Activated CD4-positive, alpha-beta memory T cell treated with anti-CD3 and anti-CD28 coated beads, Interleukin-2, amount 10 ng/mL, durations not matched to agents 7 days and 5 days (primary cell): ENCODE data around the gene PLD5. TPM values are rescaled to one million over a fixed set of nuclear protein-coding genes. Genes with fewer than 3 reads are reported as not detected.
"Not testable (repeated sequence)": the region's sequence is repeated elsewhere in the genome, so short reads cannot be mapped to it uniquely, and the experiment has no call there.

Source experiments
- CTCF ChIA-PET: fragments of 350-600 bp; sonication (Branson Sonifier 250); formaldehyde crosslinking; loops from one replicate; lab custom pipeline; 2021; ENCODE audit warnings: antibody characterized with exemption, inconsistent platforms; lab: Charles Lee
- POLR2A ChIA-PET: fragments of 350-600 bp; sonication (Branson Sonifier 250); formaldehyde crosslinking; loops from one replicate; lab custom pipeline; 2021; ENCODE audit warnings: antibody characterized with exemption; lab: Charles Lee
- DNase-seq: peaks from one replicate; pipeline ENCODE4 v3.0.0-alpha.2; 2020
- H3K27ac Mint-ChIP-seq: one replicate; pipeline ENCODE4 v1.8.0; 2021; ENCODE audit warnings: mild to moderate bottlenecking, mixed read lengths
- H3K27me3 Mint-ChIP-seq: one replicate; pipeline ENCODE4 v1.8.0; 2021; ENCODE audit warnings: mixed read lengths
- H3K36me3 Mint-ChIP-seq: one replicate; pipeline ENCODE4 v1.8.0; 2021; ENCODE audit warnings: low read depth, mixed read lengths
- H3K4me1 Mint-ChIP-seq: one replicate; pipeline ENCODE4 v1.8.0; 2021; ENCODE audit warnings: mixed read lengths
- H3K4me3 Mint-ChIP-seq: one replicate; pipeline ENCODE4 v1.8.0; 2021; ENCODE audit warnings: mild to moderate bottlenecking, mixed read lengths
- H3K9me3 Mint-ChIP-seq: one replicate; pipeline ENCODE4 v1.8.0; 2021; ENCODE audit warnings: mixed read lengths
- total RNA-seq, 2 experiments: library from RNA; stranded (reverse); gene quantifications; one replicate each; pipeline ENCODE4 v1.2.3, GENCODE V29; 2021

The PLD5 gene
- total RNA-seq, 2 experiments from 2014 or later, result not detected

DNA sequence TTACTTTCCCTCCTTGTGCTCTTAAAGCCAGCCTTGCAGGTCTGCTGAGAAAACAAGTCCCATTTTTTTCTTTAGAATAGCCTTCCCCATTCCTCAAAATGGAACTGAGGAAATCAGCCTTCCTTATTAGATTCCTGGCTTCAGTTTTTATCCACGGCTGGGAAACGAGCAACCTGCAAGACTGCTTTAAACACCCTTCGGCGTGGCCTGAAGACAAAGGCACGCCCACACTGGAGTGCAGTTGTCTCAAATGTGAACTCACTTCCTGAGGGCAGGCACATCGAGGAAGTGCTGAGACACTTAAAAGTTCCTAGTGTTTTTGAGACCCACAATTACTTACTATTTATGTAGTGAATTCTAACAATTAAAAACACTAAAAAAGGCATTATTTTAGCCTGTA, 148.4 kb downstream of the PLD5 start:
- H3K4me3 Mint-ChIP-seq, CTCF ChIA-PET, H3K9me3 Mint-ChIP-seq, H3K4me1 Mint-ChIP-seq, H3K27me3 Mint-ChIP-seq, DNase-seq, H3K27ac Mint-ChIP-seq, POLR2A ChIA-PET, H3K36me3 Mint-ChIP-seq: not testable (repeated sequence)

DNA sequence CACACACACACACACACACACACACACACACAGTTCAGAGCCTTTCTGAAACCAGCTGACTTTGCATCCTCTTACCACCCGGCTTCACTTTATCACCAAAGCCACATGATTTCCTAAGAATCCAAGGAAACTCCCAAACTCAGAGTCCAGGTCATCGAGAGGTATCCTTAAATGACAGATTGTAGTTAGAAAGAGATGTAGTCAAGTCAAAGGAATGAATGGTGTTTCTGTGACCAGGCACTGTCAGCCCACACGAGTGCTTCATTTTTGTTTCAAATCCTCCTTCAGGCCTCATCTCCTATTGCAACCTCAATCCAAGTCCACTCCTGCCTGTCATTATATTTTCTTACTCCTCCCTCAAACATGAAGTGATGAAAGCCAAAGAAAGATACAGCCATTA, 174.1 kb downstream of the PLD5 start:
- H3K4me3 Mint-ChIP-seq, H3K27ac Mint-ChIP-seq, POLR2A ChIA-PET, H3K36me3 Mint-ChIP-seq, DNase-seq, CTCF ChIA-PET, H3K4me1 Mint-ChIP-seq, H3K27me3 Mint-ChIP-seq, H3K9me3 Mint-ChIP-seq: not testable (repeated sequence)

DNA sequence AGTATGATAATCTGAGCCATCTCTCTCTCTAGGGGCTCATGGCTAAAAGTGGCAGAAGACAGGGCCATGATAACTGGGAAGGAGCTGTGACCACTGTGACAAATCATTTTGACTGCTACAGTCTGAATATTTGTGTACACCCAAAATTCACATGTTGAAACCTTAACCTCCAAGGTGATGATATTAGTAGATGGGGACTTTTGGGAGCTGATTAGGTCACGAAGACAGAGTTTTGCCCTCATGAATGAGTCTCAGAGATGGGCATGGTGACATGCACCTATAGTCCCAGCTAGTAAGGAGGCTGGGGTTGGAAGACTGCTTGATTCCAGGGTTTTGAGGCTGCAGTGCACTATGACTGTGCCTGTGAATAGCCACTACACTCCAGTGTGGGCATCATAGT, 174.9 kb downstream of the PLD5 start:
- ChIA-PET POLR2A (no interaction called here), CTCF (no interaction called here)
- Mint-ChIP-seq H3K4me1 (no peaks in the 10 kb centered on the region), H3K27me3 (no peaks in the 10 kb centered on the region), H3K27ac (no peak overlapping the region), H3K4me3 (no peak overlapping the region), H3K9me3 (peaks cover 7% of the 10 kb centered on the region), H3K36me3 (no peaks in the 10 kb centered on the region)
- no peak for DNase-seq

DNA sequence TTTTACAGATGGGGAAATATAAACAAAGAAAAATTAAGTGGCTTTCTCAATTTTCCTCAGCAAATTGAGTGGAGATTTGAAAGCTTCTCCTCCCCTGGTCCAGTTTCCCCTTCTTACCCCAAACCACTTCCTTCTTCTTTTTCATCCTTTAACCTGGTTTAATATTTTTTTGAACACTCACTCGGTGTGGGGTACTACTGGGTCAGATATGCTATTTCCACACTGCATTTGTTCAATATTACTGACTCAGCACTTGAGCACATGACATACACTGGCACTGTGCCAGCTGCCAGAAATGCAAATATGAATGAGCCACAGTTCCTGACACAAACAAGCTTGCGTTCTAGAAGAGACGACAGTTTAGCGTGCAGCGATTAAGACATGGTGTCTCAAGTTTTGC, 193.6 kb downstream of the PLD5 start:
- H3K27me3 Mint-ChIP-seq, POLR2A ChIA-PET: not testable (repeated sequence)

DNA sequence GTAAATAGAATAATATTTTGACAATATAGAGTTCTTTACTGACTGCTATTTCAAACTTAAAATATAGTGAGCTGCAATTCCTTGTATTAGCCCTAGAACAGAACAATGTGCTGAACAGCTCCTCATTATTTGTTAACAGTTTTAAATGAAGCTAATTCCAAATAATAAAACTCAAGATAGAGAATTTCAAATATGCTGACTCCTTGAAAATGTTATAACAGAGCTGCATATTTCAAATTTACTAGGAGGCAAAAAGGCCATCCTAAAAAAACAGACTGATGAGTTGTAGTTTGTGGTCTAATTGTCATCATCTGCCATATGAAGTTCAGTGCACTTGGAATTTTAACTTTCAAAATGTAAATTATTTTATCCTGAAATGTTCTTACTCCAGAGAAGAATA, 197.1 kb downstream of the PLD5 start:
- H3K27ac Mint-ChIP-seq, H3K4me1 Mint-ChIP-seq, POLR2A ChIA-PET, DNase-seq, H3K36me3 Mint-ChIP-seq, CTCF ChIA-PET, H3K4me3 Mint-ChIP-seq, H3K27me3 Mint-ChIP-seq, H3K9me3 Mint-ChIP-seq: not testable (repeated sequence)

More for the DNA sequence above, 193.6 kb downstream of the PLD5 start:
- DNase-seq, H3K4me1 Mint-ChIP-seq, H3K4me3 Mint-ChIP-seq, CTCF ChIA-PET, H3K36me3 Mint-ChIP-seq, H3K27ac Mint-ChIP-seq, H3K9me3 Mint-ChIP-seq: not testable (repeated sequence)

DNA sequence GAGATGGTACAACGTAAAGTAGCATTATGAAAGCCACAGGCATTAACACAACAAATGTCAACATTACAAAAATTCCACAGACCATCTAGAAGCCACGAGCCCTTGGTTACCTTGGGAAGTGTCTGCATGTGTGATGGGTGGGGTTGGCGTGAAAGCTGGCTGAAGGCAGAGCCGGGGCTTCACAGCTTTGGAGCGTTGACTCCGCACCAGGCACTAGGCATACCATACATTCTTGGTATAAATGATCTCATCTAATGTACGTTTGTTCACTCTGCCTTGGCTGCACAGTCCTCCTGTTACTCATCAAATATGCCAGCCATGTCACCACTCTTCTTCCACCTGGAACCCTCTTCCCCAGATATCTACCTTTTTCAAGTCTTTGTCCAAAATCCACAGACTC, 202.5 kb downstream of the PLD5 start:
- H3K27me3 Mint-ChIP-seq, H3K9me3 Mint-ChIP-seq, DNase-seq, H3K27ac Mint-ChIP-seq, H3K36me3 Mint-ChIP-seq, H3K4me1 Mint-ChIP-seq, H3K4me3 Mint-ChIP-seq, POLR2A ChIA-PET, CTCF ChIA-PET: not testable (repeated sequence)

DNA sequence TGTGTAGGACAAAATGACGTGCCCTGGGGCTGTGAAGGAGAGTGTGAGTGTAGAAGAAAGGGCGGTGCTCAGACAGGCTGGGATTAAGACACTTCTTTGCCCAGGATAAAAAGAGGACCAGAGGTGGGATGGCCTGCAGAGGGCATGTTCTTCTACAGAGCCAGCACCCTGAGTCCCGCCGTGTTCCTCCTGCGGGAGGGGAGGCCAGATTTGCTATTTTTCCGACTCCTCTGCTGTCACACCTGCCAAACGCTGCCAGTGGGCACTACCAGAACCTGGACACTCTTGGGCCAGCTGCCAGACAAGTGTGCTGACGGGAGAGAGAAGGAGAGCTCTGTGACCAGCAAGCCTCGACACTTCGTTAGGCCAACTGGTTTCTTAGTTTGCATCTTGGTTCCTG, 206.4 kb downstream of the PLD5 start:
- ChIA-PET CTCF (no interaction called here), POLR2A (no interaction called here)
- no peak for DNase-seq

DNA sequence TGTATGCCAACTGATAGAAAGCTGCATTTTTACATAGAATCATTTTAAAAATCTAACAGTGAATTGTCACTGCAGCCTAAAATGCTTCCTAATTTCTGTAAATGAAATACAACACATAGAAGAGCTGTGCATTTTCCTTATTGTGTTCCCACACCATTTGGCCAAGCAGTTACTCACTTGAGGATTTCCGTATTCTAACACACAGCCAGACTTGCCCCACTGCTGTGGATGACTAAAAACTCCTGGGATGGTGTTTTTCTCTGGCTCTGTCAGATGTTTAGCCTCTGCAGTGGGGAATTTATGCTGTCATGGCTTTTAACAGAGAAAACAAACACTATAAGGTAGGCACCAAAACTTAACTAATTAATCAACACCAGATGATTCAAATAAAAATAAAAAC, 209.6 kb downstream of the PLD5 start:
- POLR2A ChIA-PET, DNase-seq, H3K36me3 Mint-ChIP-seq, CTCF ChIA-PET, H3K4me3 Mint-ChIP-seq, H3K9me3 Mint-ChIP-seq, H3K27ac Mint-ChIP-seq, H3K4me1 Mint-ChIP-seq, H3K27me3 Mint-ChIP-seq: not testable (repeated sequence)

More for the DNA sequence above, 206.4 kb downstream of the PLD5 start:
- H3K9me3 Mint-ChIP-seq, result no peaks in the 10 kb centered on the region
- H3K27me3 Mint-ChIP-seq, result no peaks in the 10 kb centered on the region
- no peak overlapping the region for H3K4me3 Mint-ChIP-seq
- H3K36me3 Mint-ChIP-seq, result no peaks in the 10 kb centered on the region
- H3K4me1 Mint-ChIP-seq, result no peaks in the 10 kb centered on the region
- no peak overlapping the region for H3K27ac Mint-ChIP-seq

DNA sequence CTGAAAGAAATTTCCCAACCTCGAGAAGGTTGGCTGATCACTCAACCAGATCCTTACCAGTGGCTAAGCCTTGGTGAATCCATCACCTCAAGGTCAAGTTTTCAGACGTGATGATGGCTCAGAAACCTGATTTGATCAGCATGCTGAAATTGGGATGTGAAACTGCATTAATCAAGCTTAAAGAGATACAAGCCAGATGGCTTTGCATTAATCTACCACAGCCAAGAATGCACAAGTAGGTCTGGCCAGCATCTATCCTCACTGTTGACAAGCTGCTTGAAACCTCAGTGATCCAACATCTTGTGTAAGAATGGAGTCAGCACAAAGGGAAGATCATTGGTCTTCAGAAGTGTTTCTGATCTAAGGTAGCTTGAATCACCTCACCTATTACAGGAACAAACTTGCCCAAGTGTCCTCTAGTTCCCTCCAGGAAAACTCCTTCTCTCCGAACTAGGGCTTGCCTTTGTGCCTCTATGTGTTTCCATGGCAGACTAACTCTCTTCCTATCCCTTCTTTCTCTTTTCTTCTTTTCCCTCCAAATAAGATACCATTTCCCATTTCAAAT, 210.3 kb downstream of the PLD5 start:
- H3K9me3 Mint-ChIP-seq, H3K4me1 Mint-ChIP-seq, H3K36me3 Mint-ChIP-seq, CTCF ChIA-PET, DNase-seq, H3K27me3 Mint-ChIP-seq, H3K4me3 Mint-ChIP-seq, POLR2A ChIA-PET, H3K27ac Mint-ChIP-seq: not testable (repeated sequence)

DNA sequence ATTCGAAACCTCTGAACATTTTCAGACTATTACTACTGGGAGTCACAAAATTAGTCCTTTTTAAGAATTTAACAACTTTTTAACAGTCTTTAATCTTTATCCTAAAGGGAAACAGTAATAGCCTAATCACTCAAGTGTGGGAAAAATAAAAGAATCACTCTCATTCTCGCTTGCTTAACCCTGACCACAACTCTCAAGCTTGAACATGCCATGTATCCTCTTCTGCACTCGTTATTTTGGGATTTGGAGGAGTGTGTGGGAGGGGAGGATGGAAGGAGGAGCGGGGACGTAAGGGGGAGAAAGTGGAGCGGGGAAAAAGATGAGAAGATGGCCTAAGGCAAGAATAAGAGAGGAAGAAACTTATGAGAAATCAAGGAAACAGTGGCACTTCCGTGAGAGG, 215.8 kb downstream of the PLD5 start:
- H3K27me3 Mint-ChIP-seq, H3K27ac Mint-ChIP-seq, DNase-seq, H3K4me1 Mint-ChIP-seq, H3K36me3 Mint-ChIP-seq, POLR2A ChIA-PET, CTCF ChIA-PET, H3K4me3 Mint-ChIP-seq, H3K9me3 Mint-ChIP-seq: not testable (repeated sequence)

DNA sequence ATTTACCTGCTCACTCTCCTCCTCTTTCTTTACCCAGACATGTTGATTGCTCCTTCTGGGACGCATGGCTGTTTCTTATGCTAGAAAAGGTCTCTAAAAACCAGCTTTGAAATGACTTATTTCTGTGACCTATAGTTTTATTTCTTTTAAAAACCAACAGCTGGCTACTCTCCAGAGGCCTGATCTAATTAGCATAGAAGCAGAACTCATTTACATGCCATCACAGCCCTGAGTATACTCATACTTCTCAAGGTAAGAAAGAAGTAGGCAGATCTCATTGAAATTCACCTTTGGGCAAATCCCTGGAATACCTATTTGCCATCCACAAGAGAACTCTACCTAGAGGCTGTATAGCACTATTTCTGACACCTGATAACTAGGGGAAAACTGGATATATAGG, 230.7 kb downstream of the PLD5 start:
- H3K27ac Mint-ChIP-seq, H3K9me3 Mint-ChIP-seq, H3K27me3 Mint-ChIP-seq, H3K4me1 Mint-ChIP-seq, POLR2A ChIA-PET, H3K36me3 Mint-ChIP-seq, H3K4me3 Mint-ChIP-seq, CTCF ChIA-PET, DNase-seq: not testable (repeated sequence)

DNA sequence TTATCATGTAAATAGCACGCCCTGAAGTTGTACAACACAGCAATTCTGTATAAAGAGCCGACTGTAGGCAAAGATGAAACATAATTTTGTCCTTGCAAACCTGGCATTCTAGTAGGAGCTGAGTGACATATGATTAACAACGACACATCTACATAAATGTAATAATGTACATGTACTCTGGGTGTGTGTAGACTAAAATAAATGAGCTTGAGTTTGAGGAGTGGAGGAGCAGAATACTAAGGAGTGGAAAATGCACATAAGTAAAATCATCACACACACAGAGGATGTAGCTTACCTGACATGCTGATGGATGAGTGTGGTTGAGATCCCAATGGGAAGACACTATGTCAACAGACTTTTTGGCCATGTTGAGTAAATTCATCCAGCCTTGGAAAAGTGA, 236.4 kb downstream of the PLD5 start:
- CTCF ChIA-PET, H3K4me1 Mint-ChIP-seq, DNase-seq, H3K27ac Mint-ChIP-seq, H3K9me3 Mint-ChIP-seq, H3K36me3 Mint-ChIP-seq, H3K27me3 Mint-ChIP-seq, H3K4me3 Mint-ChIP-seq, POLR2A ChIA-PET: not testable (repeated sequence)

DNA sequence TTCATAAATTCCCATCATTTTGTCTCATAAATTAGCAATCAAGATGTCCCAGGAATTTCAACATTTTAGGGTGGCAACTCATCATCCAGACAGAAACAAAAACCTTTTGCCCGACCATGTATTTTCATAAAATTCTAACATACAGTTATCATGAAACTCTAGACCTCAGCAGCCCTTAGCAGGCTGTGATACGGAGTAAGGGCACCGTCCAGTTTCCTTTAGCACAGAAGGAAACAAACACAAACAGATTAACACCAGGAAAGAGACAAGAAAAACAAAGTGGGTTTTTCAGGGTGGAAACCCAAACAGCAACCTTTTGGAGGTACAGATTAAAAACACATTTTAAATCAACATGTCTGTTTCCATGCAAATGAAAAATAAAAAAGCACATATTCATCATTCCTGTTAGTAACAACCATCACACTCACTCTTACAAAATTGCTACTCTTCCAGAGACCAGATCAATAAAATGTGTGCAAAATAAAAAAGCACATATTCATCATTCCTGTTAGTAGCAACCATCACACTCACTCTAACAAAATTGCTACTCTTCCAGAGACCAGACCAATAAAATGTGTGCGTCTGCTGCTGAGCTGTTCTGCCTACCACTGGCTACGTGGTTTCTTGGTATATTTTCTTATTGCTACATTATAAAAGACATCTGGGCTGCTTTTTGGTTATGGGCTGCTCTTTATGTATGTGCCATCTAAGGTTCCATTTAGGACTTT, 241.6 kb downstream of the PLD5 start:
- POLR2A ChIA-PET, H3K27me3 Mint-ChIP-seq, CTCF ChIA-PET, H3K36me3 Mint-ChIP-seq, H3K4me1 Mint-ChIP-seq, DNase-seq, H3K4me3 Mint-ChIP-seq, H3K9me3 Mint-ChIP-seq, H3K27ac Mint-ChIP-seq: not testable (repeated sequence)

DNA sequence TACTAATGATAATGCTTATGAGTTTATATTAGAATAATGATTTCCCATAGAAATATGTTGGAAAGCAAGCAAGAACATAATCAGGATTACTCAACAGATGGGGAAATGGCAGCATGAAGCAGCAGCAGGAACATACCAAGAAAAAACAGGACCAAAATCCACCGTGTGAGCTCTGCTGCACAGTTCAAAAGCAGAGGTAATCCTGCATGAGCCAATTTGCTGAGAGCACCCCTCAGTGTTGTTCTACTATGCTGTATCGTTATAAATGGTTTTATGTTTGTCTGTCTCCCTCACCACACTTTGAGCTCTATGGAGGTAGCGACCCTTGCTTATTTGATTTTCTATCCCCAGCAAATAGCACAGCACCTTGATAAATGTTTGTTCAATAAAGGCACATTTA, 246.1 kb downstream of the PLD5 start:
- CTCF ChIA-PET, DNase-seq, H3K36me3 Mint-ChIP-seq, POLR2A ChIA-PET, H3K27ac Mint-ChIP-seq, H3K27me3 Mint-ChIP-seq, H3K9me3 Mint-ChIP-seq, H3K4me1 Mint-ChIP-seq, H3K4me3 Mint-ChIP-seq: not testable (repeated sequence)
